NCI-H1092 (cell line): ENCODE measurements around the gene ARHGAP28.

Experiments
- DNase-seq: peaks from one replicate; lab custom pipeline; 2025; lab: John Stamatoyannopoulos, UW

ARHGAP28 gene, protein sequence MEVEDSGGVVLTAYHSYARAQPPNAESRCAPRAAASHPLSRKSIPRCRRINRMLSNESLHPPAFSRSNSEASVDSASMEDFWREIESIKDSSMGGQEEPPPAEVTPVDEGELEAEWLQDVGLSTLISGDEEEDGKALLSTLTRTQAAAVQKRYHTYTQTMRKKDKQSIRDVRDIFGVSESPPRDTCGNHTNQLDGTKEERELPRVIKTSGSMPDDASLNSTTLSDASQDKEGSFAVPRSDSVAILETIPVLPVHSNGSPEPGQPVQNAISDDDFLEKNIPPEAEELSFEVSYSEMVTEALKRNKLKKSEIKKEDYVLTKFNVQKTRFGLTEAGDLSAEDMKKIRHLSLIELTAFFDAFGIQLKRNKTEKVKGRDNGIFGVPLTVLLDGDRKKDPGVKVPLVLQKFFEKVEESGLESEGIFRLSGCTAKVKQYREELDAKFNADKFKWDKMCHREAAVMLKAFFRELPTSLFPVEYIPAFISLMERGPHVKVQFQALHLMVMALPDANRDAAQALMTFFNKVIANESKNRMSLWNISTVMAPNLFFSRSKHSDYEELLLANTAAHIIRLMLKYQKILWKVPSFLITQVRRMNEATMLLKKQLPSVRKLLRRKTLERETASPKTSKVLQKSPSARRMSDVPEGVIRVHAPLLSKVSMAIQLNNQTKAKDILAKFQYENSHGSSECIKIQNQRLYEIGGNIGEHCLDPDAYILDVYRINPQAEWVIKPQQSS

DNA sequence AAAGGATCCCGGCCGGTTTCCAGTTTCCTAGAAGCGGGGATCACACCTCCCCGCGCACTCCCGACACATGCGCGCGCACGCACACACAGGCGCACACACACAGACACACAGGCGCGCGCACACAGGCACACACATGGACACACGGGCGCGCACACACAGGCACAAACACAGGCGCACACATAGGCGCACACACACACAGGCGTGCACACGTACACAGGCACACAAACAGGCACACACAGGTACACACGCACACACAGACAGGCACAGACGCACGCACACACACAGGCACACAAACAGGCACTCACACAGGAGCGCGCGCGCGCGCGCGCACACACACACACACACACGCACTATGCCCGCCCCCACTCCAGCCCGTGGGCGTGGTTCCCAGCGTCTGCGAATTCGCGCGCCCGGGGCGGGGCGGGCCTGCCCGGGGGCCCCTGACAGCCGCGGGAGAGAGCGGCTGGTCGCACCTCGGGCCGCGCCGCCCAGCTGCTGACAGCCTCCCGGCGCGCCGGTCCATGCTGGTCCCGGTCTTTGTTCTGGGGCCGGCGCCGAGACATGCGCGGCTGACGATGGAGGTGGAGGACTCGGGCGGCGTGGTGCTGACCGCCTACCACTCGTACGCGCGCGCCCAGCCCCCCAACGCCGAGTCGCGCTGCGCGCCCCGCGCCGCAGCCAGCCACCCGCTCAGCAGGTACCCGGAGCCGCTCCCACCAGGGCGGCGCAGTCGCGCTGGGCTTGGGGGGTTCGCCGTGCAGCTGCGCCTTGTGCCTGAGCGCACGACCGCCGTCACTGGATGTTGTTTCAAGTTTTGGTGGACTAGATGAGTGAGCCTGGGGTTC, at the start of gene ARHGAP28:
ARHGAP28 (plus strand) TSS at position 470 of the 845 bp plus-strand sequence; CDS start at position 576, 106 bp downstream.
- peak; percentile 73 for DNase-seq

- no peak for DNase-seq
These were observed 48.1 kb upstream of the ARHGAP28 start for GRCh38 chr18:6681331-6681875.

DNA sequence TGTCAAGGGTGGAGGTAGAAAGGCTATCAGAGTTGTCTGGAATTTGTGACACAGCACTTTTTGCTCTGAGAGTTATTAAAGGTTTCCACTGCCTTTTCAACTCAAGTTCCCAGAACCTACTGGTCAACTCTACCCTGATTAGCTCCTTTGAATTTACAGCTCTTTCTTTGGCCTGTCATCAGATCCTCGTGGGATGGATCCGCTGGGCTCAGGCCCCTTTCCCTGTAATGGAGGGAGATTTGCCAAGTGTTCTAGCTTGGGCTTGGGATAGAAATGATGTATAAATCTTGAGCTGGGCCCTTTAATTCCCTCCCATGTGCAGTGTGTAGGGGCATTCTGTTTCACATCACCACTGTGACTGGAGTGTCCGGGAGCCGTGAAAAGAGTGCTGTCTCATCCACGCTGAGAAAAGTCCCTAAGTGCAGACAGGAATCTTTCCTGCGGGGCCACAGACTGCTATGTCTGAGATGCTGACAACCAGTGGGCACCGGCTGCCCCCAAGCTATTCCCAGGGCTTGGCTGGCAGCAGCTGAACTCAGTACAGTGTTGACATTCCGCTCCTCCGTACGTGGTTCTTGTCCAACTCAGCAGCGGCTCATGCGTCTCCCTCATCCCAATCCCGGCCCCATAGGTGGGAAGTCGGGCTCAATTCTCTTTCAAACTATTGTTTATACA, 46.9 kb upstream of the ARHGAP28 start:
- DNase-seq: no peak

DNA sequence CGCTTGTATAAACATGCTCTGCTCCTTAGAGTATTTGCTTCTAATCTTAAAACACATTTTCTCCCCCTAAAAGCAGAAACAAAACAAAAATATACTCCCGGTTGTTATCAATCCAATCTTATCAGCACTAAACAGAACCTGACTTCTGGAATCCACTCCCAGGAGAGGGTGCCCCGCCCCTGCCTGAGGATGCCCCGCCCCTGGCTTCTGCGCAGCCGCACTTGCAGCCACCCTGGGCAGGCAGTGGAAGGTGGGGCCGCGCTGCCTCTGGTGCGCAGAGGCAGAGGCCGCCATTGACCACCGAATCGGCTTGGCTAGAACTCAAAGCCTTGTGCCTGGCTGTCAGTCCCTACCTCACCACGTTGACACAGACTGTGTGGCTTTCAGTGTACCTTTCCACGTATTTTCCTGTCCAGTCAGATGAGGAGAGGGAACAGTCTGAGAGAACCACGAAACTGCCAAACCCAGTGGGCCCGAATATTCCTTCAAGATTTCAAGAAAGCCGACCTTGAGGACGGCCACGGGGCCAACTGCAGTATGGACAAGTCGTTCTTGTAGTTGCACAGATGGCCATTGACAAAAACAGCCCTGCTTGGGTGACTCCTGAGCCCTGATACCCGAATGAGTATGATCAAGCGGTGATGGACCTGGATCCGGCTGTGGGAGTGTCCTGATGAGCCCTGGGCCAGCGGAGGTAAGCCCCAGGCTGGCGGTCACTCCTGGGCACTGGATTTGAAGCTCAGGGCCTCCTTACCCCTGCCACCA, 46.2 kb upstream of the ARHGAP28 start:
- no peak for DNase-seq

DNA sequence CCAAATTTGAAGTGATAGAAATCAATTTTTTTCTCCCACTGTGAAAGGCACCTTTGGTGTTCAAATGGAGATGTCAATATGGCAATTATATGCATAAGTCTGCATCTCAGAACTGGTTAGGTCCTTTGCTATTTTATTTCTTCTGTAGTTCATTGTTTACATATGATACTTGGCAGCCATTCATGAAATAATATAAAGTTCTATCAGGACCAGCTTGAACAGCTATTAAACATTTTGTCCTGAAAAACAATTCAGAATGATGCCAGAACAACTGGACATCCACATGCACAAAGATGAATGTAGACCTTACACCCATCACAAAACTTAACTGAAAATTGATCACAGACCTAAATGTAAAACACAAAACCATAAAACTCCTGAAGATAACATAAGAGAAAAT, 41.8 kb upstream of the ARHGAP28 start:
- no peak for DNase-seq

GRCh38 chr18:6708890-6709289, 20.6 kb upstream of the ARHGAP28 start:
- DNase-seq: no peak

DNA sequence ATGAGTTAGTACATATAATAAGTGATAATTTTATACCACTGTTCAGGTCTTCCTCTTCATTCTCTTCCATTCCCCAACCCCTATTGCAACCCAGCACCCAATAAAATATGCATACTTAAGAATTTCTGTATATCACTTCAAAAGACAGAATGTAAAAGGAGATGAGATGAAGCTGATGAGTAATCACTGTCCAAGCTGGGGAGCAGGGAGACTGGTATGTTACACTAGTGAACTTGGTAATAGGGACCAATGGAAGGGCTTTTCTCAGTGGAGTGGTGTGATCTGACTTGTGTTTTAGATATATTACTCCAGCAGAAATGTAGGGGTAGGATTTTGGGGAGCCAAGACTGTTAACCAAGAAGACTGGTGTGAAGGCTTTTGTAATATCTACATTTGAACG, 18.0 kb upstream of the ARHGAP28 start:
- DNase-seq: no peak

GRCh38 chr18:6712401-6712800, 17.1 kb upstream of the ARHGAP28 start:
- no peak for DNase-seq

DNA sequence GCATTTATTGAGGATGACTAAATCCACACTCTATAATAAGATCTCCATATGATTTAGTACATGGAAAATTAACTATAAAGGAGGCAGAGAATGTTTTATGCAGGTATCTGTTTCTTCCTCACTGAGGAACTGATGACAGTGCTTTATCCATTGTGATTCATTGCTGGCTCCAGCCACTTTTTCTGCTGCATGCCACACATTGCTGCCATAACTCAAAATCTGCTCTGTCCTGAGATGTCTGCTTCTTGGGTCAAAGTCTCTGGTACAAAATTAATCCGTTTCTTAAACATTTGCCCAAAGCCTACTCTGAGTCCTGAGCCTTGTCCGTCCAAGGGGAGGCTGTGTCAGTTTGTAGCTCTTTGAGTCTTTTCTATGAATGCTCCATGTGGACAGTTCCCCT, 15.5 kb upstream of the ARHGAP28 start:
- DNase-seq: no peak

GRCh38 chr18:6718267-6718666, 11.2 kb upstream of the ARHGAP28 start:
- DNase-seq: no peak

GRCh38 chr18:6719098-6719846, 10.2 kb upstream of the ARHGAP28 start:
- DNase-seq: no peak

DNA sequence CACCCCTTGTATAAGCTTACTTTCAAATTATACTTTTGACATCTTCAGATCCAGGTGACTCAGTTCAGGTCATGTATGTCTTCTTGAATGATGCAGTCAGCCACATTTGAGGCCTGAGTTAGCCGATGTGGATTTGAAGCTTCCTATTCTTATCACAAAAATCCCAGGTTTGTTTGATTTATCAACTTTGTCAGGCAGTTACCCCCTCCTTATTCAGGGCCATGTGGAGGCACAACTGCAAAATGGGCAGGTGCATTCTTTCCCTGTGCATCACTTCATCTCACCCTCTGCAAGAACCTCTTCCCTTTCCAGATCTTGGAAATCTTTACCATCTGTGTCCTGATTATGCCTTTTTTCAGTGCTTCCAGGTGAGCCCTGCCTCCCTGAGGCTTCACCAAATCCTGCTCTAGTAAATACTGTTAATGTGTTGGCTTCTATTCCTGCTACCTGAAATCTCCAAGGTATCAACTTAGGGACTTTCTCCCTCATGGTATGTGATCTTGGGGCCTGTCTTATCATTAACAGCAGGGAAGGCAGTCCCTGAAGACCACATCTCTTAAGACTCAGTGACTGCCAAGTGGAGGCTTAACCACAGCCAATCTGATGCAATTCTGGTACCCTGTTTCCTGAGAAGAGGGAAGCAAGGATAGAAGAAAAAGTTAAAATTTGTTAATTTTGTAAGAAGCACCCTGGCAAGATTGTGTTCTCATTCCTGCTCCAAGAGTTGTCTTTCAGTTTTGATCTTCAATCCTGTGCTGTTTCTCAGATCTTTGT, 9.4 kb upstream of the ARHGAP28 start:
- no peak for DNase-seq

DNA sequence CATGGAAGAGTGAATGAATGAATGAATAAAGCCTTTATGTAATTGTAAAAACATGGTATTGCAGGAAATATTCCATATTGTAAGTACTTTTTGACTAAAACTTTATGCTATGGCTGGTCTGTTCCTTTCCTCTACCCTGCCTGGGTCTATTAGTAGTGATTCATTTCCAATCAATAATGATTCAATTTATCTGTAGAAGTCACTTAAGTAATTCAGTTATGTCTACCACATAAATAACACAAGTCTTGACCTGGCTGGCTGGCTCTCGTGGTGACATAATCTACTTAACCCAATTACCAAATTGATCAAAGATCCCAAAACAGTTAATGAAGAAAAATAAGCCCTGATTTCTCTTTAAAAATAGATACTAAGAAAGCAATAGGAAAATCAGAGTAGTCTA, 7.8 kb upstream of the ARHGAP28 start:
- no peak for DNase-seq

- DNase-seq: no peak
These were observed 6.8 kb upstream of the ARHGAP28 start for GRCh38 chr18:6722690-6723089.

GRCh38 chr18:6724331-6724730, 5.2 kb upstream of the ARHGAP28 start:
- no peak for DNase-seq

DNA sequence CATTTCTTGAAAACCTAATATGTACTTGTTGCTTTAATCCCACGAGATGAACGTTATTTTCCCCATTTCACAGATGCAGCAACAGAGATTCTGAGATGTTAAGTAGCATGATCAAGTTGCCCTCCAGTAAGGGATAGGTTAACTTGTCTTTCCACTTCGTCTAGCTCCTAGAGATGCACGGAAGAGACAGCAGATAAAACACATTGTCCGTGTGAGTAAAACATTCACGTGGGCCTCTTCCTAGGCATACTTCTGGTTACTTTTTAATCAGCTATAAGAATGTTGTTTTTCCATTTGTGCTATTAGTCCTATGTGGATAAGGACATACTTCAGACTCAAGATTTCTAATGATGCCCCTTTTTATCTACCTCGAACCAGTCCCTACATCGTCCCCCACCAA, 1.2 kb upstream of the ARHGAP28 start:
- DNase-seq: no peak

- DNase-seq: no peak
These were observed 688 bp upstream of the ARHGAP28 start for GRCh38 chr18:6728809-6729246.

DNA sequence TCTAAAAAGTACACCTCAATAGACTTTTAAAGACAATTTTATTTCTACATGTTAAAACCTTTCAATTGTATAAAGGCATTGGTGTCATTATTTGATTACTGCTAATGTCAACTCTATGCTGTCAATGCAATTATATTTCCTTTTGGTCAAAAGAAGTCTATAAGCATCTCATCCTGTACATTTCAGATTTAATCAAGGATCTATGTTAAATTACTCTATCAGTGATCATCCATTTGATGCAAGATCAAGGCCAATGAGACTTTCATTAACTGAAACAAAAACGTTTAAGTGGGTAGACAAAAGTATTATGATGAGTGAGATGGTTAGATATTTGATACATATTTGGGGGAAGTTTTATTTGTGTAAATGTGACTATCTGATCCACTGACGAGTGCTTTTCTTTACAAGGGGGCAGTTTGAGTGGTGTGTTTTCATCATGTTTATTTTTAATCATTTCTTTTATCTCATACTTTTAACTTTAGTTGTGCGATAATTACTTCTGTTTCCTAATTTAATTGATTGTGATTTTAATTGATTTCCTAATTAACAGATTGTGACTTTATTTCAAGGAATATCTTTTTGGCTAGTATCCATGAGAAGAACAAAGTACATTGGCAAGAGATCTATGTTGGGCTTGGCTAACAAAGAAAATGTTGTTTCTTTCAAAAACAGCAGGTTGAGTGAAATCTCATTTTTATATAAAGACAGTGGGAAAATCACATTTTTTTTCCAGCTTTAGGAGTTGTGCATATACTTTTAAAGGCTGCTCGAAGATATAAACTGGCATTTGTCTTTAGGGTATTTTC, 1.1 kb downstream of the ARHGAP28 start:
- no peak for DNase-seq
